NCI-H2227 (cell line): ENCODE results near the gene C16orf90.
"Not testable (repeated sequence)": the region's sequence is repeated elsewhere in the genome, so short reads cannot be mapped to it uniquely, and the experiment has no call there.

ENCODE experiments used
- DNase-seq: peaks from one replicate; lab custom pipeline; 2025; ENCODE audit not compliant: unreplicated experiment; lab: John Stamatoyannopoulos, UW

Gene C16orf90

DNA sequence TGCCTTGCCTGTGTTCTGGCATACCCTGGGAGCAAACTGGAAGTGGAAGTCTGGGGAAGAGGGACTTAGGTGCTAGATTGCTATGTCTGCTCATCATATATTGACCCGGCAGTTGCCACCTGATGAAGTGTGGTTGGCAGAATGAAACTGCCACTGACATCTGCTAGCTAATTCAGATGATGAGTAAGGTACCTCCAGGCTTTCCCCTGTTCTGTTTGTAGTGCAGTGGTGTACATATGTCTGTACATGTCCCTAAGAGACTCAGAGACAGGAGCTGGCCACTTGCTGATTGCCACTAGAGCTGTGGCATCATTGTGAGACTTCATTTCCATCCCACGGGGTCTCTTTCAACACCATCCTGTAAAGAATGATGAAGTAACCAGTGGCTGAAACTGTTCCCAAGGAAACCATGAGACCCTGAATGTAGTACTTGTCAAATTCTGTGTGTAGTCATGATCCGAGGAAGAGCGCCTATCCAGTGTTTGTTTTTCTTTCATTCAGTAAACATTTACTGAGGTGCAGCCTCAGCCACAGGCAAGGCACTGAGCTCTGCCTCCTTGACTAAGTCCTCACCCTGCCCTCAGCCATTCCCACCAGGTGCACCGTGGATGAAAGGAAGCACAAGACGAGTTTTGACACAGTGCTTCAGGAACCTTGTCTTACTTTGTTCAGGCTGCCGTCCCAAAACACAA is 18.7 kb upstream of the C16orf90 start:
- DNase-seq = no peak

DNA sequence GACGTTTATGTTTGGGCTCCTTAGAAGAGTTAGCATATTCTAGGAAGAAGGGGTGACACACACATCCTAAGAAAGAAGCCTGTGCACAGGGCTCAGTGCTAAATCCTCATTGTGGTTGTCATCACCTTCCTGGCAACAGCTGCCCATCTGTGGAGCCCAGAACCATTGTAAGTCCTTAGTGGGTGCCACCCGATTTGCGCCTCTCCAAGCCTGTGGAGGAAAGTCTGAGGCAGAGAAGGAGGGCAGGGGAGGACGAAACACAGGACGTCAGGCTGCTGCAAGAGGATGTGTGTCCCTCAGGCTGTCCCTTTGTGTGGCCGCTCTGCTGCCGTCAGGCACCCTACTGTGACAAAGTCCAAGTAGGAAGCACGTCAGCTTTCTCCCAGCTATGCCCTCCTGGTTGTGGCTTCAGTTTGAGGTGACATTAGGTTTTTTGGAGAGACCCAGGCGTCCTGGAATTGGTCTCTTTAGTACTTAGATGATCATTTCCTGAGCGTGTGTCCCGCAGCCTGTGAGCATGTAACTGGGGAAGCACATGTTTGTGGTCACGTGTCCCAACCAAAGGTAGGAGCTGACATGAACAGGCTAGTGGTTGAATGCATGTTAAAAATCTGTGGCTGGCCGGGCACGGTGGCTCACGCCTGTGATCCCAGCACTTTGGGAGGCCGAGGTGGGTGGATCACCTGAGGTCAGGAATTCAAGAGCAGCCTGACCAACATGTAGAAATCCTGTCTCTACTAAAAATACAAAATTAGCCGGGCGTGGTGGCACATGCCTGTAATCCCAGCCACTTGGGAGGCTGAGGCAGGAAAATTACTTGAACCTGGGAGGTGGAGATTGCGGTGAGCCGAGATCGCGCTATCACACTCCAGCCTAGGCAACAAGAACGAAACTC is 16.2 kb upstream of the C16orf90 start:
- DNase-seq = no peak

- DNase-seq = no peak
These were observed 15.1 kb upstream of the C16orf90 start for GRCh38 chr16:3510416-3510815.

- DNase-seq = no peak
These were observed 14.2 kb upstream of the C16orf90 start for GRCh38 chr16:3509470-3509928.

- DNase-seq = no peak
These were observed 13.4 kb upstream of the C16orf90 start for GRCh38 chr16:3508736-3509135.

- DNase-seq = no peak
These were observed 8.2 kb upstream of the C16orf90 start for GRCh38 chr16:3503523-3503922.

DNA sequence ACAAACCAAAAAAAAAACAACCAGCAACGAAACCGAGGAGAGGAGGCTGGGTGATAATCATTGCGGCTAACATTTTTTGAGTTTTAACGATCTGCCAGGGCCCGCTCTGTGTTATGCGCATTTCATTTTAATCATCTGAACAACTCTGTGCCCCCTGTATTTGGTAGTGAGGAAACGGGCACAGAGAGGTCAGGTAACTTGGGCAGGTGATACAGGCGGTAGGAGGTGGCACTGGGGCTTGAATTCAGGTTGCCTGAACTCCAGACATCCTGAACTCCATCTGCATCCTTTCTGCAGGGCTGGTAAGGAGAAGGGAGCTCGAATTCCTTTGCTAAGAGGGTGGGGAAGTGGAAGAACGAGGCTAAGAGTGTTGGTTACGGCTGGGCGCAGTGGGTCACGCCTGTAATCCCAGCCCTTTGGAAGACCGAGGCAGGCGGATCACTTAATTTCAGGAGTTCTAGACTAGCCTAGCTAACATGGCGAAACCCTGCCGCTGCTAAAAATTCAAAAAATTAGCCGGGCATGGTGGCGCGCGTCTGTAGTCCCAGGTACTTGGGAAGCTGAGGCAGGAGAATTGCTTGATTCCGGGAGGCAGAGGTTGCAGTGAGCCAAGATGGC is 6.6 kb upstream of the C16orf90 start:
- DNase-seq = no peak

DNA sequence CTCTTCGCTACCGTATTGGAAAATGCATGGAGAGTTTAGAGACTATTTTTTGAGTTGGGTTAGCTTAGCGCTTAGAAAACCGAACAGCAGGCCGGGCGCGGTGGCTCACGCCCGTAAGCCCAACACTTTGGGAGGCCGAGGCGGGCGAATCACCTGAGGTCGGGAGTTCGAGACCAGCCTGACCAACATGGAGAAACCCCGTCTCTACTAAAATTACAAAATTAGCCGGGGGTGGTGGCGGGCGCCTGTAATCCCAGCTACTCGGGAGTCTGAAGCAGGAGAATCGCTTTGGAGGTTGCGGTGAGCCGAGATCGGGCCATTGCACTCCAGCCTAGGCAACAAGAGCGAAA is 6.1 kb upstream of the C16orf90 start:
- DNase-seq = not testable (repeated sequence)

- DNase-seq = no peak
These were observed 3.7 kb upstream of the C16orf90 start for GRCh38 chr16:3498988-3499387.

- no peak for DNase-seq
These were observed 2.5 kb upstream of the C16orf90 start for GRCh38 chr16:3497771-3498170.

GRCh38 chr16:3496386-3496785 is 1.1 kb upstream of the C16orf90 start:
- DNase-seq = no peak

DNA sequence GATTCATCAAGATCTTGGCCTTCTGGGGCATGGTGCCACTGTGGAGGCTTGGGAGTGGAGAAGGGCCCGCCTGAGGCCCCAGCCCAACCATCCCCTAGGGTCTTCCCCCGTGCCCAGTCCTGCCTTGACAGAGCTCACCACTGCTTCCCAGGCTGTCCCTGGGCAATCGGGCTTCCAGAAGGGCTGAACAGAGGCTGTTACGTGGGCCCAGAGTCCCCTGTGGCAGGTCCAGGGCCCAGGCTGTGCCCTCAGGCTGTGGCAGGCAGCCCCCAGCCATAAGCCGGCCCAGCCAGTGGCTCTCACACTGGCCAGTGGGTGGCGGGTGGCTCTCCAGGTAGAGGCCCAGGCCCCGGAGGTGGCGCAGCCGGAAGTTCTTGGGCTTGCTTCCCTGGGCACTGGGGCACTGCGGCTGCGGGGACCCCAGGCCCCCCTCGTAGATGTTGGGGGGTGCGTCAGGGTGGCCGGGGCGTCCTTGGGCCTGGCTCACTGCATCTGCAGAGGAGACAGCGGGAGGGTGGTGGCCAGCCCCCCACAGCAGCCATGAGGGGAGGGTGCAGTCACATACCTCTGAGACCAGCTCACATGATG is 809 bp downstream of the C16orf90 start:
- no peak for DNase-seq

DNA sequence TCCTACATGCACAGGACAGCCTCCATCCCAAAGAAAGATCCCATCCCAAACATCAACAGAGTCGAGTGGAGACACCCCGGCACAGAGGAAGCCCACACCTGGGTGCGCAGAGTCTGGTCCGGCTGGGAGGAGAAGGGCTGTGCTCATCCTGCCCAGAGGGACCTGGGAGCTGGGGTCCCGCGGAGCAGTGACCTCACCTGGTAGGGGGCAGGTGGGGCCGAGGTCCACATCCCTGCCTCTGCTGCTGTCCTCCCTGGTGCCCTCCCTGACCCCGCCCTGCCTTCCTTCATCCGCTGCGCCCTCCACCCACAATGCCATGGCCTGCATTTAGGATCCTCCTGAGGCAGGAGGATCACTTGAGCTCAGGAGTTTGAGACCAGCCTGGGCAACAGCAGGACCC is 2.9 kb downstream of the C16orf90 start:
- no peak for DNase-seq

GRCh38 chr16:3490911-3491629 is 4.2 kb downstream of the C16orf90 start:
- no peak for DNase-seq

DNA sequence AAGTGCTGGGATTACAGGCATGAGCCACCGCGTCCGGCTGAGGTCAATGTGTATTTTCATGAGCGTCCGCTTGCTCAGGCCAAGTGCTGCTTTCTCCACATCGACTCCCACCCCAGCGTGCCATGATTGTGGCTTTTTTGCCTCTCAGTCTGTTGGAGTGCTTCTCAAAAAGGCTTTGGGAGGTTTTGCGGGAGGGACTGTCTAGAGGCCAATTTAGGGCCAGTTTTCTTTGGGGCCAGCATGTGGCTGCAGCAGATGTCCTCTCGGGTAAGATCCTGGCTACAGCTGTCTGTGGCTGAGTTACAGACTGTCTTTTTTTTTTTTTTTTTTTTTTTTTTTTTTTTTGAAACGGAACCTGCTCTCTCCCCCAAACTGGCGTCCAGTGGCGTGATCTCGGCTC is 6.5 kb downstream of the C16orf90 start:
- no peak for DNase-seq

- DNase-seq = no peak
These were observed 7.5 kb downstream of the C16orf90 start for GRCh38 chr16:3487521-3488410.

DNA sequence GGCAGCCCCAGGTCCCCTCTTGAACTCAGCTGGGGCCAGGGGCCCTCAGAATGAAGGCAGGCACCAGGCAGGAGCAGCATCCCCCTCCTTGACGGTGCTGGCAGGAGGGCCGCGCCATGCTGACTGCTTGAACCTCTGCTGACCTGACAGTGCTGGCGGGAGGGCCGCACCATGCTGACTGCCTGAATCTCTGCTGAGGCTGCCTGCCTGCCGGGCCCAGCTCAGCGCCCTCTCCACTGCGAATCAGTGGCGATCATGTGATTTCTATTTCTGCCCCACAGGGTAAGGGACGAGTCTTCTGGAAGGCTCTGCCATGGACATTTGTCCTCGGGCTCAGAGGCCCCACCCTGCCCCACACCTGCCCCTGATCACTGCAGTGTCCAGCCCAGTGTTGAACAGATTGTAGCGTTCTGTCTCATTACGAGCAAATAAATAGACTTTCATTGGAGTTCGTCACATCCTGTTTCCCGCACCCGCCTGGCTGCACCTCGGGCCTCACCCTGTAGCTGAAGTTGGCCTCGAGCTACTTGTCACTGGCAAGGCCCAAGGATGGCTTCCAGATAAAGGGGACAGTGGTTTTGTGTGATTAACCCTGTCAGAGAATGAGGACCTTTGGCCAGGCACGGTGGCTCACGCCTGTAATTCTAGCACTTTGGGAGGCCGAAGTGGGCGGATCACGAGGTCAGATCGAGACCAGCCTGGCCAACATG is 8.6 kb downstream of the C16orf90 start:
- DNase-seq = no peak

DNA sequence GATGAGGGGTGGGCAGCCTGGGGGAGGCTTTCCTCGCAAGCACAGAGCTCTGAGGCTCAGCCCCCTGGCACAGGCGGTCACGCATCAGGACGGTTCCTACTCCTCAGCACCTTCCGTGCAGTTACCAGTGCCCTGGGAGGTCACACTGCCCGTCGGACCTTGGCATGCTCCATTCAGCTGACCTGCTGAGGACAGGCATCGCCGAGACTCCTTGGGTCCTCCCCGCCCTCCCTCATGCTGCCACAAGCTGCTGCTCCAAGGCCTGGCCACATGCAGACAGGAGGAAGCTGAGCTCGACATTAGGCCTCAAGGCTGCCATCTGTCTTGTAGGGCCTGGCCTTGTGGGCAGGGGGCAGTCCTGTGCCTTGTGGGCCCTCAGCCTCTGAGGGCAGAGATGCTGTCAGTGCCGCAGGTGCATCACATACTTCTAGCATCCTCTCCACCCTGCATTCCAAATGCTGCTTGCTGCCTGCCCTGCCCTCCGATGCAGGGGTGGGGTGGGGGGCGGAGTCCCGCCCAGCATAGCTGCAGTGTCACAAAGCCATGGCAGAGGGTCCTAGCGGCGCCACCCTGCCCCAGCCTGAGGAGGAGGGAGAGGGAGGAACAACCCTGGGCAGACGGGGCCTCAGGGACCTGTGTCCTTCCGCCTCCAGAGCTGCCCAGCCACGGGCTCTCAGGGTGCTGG is 9.3 kb downstream of the C16orf90 start:
- DNase-seq = no peak
